Femur (tissue), 1 donor: ENCODE data around the gene ASIP.

Experiments
- DNase-seq: peaks from one replicate; pipeline ENCODE4 v3.0.0-alpha.2; 2017

ASIP gene

DNA sequence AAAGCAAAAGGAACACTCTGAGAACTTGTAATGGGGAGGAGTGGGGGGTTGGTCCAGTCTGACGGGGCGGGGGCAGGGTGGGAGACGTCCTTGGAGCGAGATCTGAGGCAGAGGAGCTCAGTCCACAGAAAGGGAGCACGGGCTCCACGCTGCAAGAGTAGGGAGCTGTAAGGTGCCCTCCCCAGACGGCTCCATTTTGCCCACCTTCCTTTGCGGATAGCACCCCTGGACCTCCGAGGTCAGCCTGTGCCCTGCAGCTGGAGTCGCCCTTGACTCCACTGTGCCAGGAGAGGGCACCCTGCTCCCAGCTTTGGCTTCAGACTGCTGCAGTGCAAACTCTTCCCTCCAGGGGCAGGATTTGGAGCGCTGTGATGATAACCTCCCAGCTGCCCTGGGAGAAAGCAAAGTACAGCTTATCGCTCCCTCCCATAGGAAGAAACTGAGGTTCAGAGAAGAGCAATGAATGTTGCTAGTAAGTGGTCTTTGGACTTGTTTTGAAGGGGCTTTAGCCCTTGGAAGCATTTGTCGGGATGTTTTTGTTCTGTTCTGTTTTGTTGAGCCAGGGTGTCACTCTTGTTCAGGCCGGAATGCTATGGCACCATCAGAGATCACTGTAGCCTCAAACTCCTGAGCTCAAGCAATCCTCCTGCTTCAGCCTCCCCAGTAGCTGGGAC lies 71.5 kb downstream of the ASIP start:
- DNase-seq, result peak; percentile 89

DNA sequence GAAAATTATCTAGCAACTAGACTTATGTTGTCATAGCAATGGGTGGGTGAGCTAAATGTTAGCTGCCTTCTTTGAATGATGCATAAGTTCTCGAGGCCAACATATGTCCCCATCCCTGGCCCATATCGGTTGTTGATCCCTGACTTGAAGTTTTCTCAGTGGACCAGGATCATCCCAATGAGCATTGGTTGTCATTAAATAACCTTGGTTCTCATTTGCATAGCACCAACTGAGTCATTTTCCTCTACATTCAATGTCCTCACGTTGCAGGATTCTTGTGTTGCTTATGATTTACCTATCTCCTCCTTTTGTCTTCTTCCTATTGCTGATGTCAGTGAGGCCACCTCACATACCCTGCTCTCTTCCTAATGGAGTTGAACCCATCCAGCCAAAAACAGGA lies 74.0 kb downstream of the ASIP start:
- DNase-seq, result no peak

DNA sequence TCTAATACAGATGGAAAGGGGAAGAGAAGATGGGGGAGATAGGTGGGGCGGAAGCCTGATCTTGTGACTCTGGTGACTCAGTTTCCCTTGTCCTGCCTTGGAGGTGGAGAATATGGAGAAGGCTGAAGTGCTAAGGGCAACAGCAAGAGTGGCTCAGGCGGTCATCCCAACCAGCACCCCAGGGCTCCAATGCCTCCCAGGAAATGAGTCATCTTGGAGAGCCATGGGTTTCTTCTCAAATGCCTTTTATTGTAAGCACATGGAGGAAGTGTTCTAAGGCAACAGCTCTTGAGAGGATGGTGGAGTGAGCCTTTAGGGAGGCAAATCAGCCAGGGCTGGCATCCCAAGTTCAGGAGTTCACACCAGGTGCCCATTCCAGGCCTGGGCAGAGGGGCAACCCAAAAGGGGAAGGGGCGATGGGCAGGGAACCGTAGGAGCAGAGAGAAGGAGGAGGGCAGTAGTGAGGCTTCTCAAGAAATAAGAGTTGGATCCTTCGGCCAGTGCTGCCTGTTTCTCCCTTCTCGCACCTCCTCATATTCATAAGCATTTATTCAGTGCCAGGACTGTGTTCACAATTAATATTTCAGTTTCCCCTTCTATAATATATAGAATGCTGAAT lies 75.1 kb downstream of the ASIP start:
- DNase-seq, result no peak
